ENCODE measurements around the gene ENOX2. TPM values are rescaled to one million over a fixed set of nuclear protein-coding genes. Genes with fewer than 3 reads are reported as not detected.

ENOX2 gene
- total RNA-seq, 4 donors from 2014 or later = 10.2 to 27.0 (median 12.9) TPM

DNA sequence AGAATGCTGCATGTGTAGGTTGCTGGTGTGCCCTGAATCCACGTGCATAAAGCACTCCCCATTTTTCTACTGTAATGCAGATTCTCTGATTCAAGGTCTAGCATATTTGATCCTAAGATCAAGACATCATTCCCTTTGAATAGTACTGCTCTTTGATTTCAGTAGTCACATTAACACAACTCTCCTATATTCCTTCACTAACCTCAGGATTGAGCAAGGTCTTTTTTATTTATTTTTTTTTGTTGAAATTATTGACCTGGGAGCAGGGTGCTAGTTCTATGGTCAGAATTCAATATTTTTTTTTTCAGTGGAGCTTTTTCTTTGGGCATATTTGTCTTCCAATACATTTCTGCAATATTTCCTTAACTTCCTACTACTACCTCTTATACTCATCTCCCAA lies 255.5 kb downstream of the ENOX2 start:
- ATAC-seq (ENCODE audit: low FRiP score) = no peak
- no peak for DNase-seq (ENCODE audit: low spot score)
- TF ChIP-seq CTCF (IDR thresholded peaks at IDR 0.05) = no peak

- ATAC-seq (ENCODE audit: low FRiP score) (no peak), DNase-seq (ENCODE audit: low spot score) (no peak)
- no peak for TF ChIP-seq CTCF (IDR thresholded peaks at IDR 0.05)
These were observed 256.9 kb downstream of the ENOX2 start for GRCh38 chrX:130645955-130646583.

DNA sequence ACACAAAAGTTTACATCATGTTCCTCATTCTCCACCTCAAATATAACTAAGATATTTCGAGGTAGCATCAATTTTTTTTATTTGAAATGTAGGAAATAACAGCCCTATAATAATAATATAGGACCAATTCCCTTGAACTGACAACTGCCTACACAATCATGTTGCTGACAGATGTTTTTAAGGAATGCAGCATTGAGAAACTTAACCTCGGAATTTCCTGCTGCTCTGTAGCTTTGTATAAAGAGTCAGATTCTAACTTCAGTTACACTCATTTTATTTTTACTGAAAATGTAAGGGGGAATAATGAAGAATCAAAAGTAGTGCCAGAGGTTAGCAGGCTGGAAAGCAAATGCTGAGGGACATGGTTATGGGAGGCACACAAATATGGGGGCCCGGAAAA lies 265.4 kb downstream of the ENOX2 start:
- DNase-seq (ENCODE audit: low spot score) (no peak), ATAC-seq (ENCODE audit: low FRiP score) (no peak)
- no peak for TF ChIP-seq CTCF (IDR thresholded peaks at IDR 0.05)

DNA sequence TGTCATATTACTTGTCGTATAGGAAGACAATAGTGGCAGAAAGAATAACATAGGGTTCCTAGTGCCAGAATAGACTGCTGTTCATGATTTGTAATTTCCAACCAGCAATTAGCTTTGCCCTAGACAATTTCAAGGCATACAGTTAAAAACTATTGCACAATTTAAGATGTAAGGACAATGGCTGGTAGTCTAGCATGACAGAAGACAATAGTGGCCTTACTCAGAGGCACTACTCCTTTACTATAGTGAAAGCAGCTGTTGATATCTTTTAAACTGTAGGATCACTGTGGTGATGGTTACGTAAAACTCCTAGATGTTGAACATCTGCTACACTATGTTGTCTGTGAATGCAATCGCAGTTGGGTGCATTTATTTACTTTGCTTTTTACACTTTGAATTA lies 266.7 kb downstream of the ENOX2 start:
- no peak for ATAC-seq (ENCODE audit: low FRiP score)
- TF ChIP-seq CTCF (IDR thresholded peaks at IDR 0.05) = no peak
- no peak for DNase-seq (ENCODE audit: low spot score)

- ATAC-seq (ENCODE audit: low FRiP score) = no peak
- no peak for TF ChIP-seq CTCF (IDR thresholded peaks at IDR 0.05)
- no peak for DNase-seq (ENCODE audit: low spot score)
These were observed 272.0 kb downstream of the ENOX2 start for GRCh38 chrX:130631011-130631410.

DNA sequence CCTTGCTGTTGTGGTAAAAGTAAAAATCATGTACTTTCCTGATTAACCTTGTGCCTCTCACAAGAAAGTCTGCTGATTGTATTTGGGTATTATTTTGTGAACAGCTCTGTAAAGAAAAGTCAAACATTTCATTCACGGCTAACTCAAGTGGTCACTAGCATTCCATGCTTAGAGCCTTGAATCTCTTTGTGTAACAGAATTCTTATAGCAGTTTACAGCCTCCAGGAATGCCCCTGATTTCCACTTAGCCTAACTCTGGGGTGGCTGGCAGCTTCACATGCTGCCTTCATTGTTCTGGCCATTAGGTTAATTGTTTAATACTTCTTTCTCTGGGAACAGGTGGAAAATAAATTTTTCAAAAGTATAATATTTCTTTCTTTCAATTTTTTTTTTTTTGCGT lies 274.5 kb downstream of the ENOX2 start:
- no peak for DNase-seq (ENCODE audit: low spot score)
- no peak for TF ChIP-seq CTCF (IDR thresholded peaks at IDR 0.05)
- ATAC-seq (ENCODE audit: low FRiP score) = no peak

DNA sequence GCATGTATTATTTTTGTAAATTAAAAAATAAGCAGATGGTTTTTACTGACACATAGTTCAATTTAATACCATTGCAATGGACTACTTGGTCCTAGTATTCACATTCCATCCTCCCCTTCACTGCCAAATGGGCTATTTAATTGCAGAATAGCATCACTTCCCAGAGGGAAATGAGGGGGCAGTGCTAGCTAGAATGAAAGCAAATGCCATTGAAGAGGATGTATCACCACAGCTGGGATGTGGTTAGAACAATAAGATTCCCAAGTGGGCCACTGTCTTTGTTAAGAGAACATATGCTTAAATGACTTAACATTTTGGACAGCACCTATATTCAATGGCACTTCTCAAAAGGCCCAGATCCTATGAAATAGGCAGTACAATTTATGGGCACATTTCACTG lies 276.5 kb downstream of the ENOX2 start:
- no peak for ATAC-seq (ENCODE audit: low FRiP score)
- no peak for DNase-seq (ENCODE audit: low spot score)
- TF ChIP-seq CTCF (IDR thresholded peaks at IDR 0.05) = no peak
